ENCODE data around the gene CYCS.

DNA sequence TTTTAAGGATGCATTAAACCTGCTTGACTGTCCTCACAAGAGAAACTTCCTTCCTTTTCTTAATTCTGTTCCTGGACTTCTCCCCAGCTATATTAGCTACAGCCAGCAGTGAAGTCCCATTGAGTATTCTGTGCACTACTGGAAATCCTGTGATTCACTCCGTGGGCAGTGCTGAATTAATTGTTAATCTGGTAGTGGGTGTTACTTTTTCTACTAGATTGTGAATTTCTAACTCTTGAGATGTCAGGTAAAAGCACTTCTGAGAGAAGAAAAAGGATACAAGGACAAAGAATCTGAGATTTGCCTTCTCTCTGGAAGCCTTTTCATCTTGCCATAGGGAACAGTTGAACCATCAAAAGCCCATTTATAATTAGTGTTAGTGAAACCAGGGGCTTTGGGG is 33.9 kb downstream of the CYCS start:
- TF ChIP-seq, protein P1, sequence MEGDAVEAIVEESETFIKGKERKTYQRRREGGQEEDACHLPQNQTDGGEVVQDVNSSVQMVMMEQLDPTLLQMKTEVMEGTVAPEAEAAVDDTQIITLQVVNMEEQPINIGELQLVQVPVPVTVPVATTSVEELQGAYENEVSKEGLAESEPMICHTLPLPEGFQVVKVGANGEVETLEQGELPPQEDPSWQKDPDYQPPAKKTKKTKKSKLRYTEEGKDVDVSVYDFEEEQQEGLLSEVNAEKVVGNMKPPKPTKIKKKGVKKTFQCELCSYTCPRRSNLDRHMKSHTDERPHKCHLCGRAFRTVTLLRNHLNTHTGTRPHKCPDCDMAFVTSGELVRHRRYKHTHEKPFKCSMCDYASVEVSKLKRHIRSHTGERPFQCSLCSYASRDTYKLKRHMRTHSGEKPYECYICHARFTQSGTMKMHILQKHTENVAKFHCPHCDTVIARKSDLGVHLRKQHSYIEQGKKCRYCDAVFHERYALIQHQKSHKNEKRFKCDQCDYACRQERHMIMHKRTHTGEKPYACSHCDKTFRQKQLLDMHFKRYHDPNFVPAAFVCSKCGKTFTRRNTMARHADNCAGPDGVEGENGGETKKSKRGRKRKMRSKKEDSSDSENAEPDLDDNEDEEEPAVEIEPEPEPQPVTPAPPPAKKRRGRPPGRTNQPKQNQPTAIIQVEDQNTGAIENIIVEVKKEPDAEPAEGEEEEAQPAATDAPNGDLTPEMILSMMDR (IDR thresholded peaks at IDR 0.05), result no peak
- TF ChIP-seq POLR2A (IDR thresholded peaks at IDR 0.05), result no peak
